SU-DHL-6 (cell line): ENCODE measurements around the gene PCDHB6.
"Not testable (repeated sequence)": the region's sequence is repeated elsewhere in the genome, so short reads cannot be mapped to it uniquely, and the experiment has no call there.

Experiments used
- H2AFZ ChIP-seq: fragments of 200-600 bp; sonication (generic); 2 replicates; pipeline ENCODE4 v1.6.1; 2014; ENCODE audit warnings: low read depth, mild to moderate bottlenecking, moderate library complexity, mixed read lengths, antibody characterized with exemption, low read length; ENCODE audit not compliant: severe bottlenecking
- H3F3A ChIP-seq: fragments of 200-600 bp; shearing (Covaris generic); 2 replicates; pipeline ENCODE4 v1.6.0; 2016; ENCODE audit warnings: antibody characterized with exemption, mild to moderate bottlenecking; ENCODE audit not compliant: insufficient read depth
- H3K27ac ChIP-seq: fragments of 200-600 bp; sonication (generic); 2 replicates; pipeline ENCODE4 v1.5.1; 2016; ENCODE audit warnings: low read depth, mild to moderate bottlenecking, low read length, moderate library complexity, mixed read lengths
- H3K27me3 ChIP-seq: fragments of 200-600 bp; sonication (generic), shearing (Covaris generic); 2 replicates; pipeline ENCODE4 v1.6.0; 2014; ENCODE audit warnings: mild to moderate bottlenecking, low read length
- H3K36me3 ChIP-seq: fragments of 200-600 bp; sonication (generic); 2 replicates; pipeline ENCODE4 v1.6.1; 2014; ENCODE audit warnings: mild to moderate bottlenecking, low read length, mixed read lengths
- H3K4me2 ChIP-seq: fragments of 300-600, 200-600 bp; shearing (Covaris generic), sonication (generic); 2 replicates; pipeline ENCODE4 v1.6.0; 2014; ENCODE audit warnings: low read length, low read depth, mild to moderate bottlenecking; ENCODE audit not compliant: poor library complexity, severe bottlenecking
- H3K4me3 ChIP-seq: fragments of 200-600 bp; sonication (generic); 2 replicates; pipeline ENCODE4 v1.5.1; 2014; ENCODE audit warnings: antibody characterized with exemption, low read length, mild to moderate bottlenecking, mixed read lengths; ENCODE audit not compliant: insufficient read depth, poor library complexity, severe bottlenecking
- H3K79me2 ChIP-seq: fragments of 200-600 bp; sonication (generic); 2 replicates; pipeline ENCODE4 v1.6.1; 2014; ENCODE audit warnings: mild to moderate bottlenecking, low read length, moderate library complexity; ENCODE audit not compliant: insufficient read depth
- H3K9ac ChIP-seq: fragments of 200-600 bp; sonication (generic); 2 replicates; pipeline ENCODE4 v1.7.0; 2014; ENCODE audit warnings: mild to moderate bottlenecking, low read length
- H3K9me2 ChIP-seq: fragments of 200-600 bp; sonication (generic); replicated peaks from 2 replicates; pipeline ENCODE4 v1.6.1; 2014; ENCODE audit warnings: low read length; ENCODE audit not compliant: insufficient read depth
- H3K9me3 ChIP-seq: fragments of 200-600 bp; sonication (generic); 2 replicates; pipeline ENCODE4 v1.6.1; 2014; ENCODE audit warnings: low read length, mixed read lengths; ENCODE audit not compliant: insufficient read depth
- H4K20me1 ChIP-seq: fragments of 200-600 bp; sonication (generic); 2 replicates; pipeline ENCODE4 v1.6.1; 2014; ENCODE audit warnings: low read depth, mild to moderate bottlenecking, antibody characterized with exemption, low read length, moderate library complexity, mixed read lengths
- EZH2phosphoT487 ChIP-seq: fragments of 200-600 bp; sonication (generic), shearing (Covaris generic); conservative IDR thresholded peaks from 2 replicates; pipeline ENCODE4 v1.6.1; 2018; ENCODE audit warnings: mild to moderate bottlenecking, antibody characterized with exemption, low read length, moderate library complexity, mixed read lengths
- TF ChIP-seq, protein P1 (sequence below): fragments of 200-600 bp; sonication (generic); IDR thresholded peaks from one replicate; pipeline ENCODE4 v1.5.1; 2017; ENCODE audit warnings: antibody characterized with exemption, mild to moderate bottlenecking, low read length, moderate library complexity; ENCODE audit not compliant: insufficient read depth, poor library complexity, severe bottlenecking

PCDHB6 gene

GRCh38 chr5:141150224-141150992 lies 551 bp downstream of the PCDHB6 start:
- Histone ChIP-seq H3K79me2 (no peaks in the 10 kb centered on the region), H3K9me3 (no peaks in the 10 kb centered on the region), H2AFZ (no peak overlapping the region), H4K20me1 (no peaks in the 10 kb centered on the region), H3K9ac (no peak overlapping the region), H3K4me2 (no peak overlapping the region), H3K27ac (no peak overlapping the region), H3K27me3 (no peaks in the 10 kb centered on the region), H3K9me2 (no peaks in the 10 kb centered on the region), H3F3A (no peaks in the 10 kb centered on the region), H3K36me3 (no peaks in the 10 kb centered on the region), H3K4me3 (no peak overlapping the region)
- no peak for TF ChIP-seq EZH2phosphoT487
- TF ChIP-seq, protein P1, sequence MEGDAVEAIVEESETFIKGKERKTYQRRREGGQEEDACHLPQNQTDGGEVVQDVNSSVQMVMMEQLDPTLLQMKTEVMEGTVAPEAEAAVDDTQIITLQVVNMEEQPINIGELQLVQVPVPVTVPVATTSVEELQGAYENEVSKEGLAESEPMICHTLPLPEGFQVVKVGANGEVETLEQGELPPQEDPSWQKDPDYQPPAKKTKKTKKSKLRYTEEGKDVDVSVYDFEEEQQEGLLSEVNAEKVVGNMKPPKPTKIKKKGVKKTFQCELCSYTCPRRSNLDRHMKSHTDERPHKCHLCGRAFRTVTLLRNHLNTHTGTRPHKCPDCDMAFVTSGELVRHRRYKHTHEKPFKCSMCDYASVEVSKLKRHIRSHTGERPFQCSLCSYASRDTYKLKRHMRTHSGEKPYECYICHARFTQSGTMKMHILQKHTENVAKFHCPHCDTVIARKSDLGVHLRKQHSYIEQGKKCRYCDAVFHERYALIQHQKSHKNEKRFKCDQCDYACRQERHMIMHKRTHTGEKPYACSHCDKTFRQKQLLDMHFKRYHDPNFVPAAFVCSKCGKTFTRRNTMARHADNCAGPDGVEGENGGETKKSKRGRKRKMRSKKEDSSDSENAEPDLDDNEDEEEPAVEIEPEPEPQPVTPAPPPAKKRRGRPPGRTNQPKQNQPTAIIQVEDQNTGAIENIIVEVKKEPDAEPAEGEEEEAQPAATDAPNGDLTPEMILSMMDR, result no peak

DNA sequence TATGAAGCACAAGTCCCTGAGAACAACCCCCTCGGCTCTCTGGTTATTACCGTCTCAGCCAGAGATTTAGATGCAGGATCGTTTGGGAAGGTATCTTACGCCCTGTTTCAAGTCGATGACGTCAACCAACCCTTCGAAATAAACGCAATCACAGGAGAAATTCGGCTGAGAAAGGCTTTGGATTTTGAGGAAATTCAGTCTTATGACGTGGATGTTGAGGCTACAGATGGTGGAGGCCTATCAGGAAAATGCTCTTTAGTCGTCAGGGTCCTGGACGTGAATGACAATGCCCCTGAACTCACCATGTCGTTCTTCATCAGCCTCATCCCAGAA lies 1.1 kb downstream of the PCDHB6 start:
- H3K27ac ChIP-seq, result no peak overlapping the region
- H3K4me3 ChIP-seq, result no peak overlapping the region
- no peaks in the 10 kb centered on the region for H4K20me1 ChIP-seq
- no peak for TF ChIP-seq EZH2phosphoT487
- TF ChIP-seq, protein P1, result no peak
- H3K9ac ChIP-seq, result no peak overlapping the region
- no peaks in the 10 kb centered on the region for H3K79me2 ChIP-seq
- H3F3A ChIP-seq, result no peaks in the 10 kb centered on the region
- H3K27me3 ChIP-seq, result no peaks in the 10 kb centered on the region
- no peaks in the 10 kb centered on the region for H3K9me2 ChIP-seq
- H2AFZ ChIP-seq, result no peak overlapping the region
- H3K36me3 ChIP-seq, result no peaks in the 10 kb centered on the region
- no peaks in the 10 kb centered on the region for H3K9me3 ChIP-seq
- H3K4me2 ChIP-seq, result no peak overlapping the region

DNA sequence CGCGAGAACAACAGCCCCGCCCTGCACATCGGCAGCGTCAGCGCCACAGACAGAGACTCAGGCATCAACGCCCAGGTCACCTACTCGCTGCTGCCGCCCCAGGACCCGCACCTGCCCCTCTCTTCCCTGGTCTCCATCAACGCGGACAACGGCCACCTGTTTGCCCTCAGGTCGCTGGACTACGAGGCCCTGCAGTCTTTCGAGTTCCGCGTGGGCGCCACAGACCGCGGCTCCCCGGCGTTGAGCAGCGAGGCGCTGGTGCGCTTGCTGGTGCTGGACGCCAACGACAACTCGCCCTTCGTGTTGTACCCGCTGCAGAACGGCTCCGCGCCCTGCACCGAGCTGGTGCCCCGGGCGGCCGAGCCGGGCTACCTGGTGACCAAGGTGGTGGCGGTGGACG lies 1.8 kb downstream of the PCDHB6 start:
- H3K9me2 ChIP-seq, H3K36me3 ChIP-seq, H2AFZ ChIP-seq, H3K9ac ChIP-seq, H3K4me3 ChIP-seq, H3K79me2 ChIP-seq, H3F3A ChIP-seq, H3K27me3 ChIP-seq, H3K4me2 ChIP-seq, H4K20me1 ChIP-seq, H3K27ac ChIP-seq, H3K9me3 ChIP-seq: not testable (repeated sequence)

DNA sequence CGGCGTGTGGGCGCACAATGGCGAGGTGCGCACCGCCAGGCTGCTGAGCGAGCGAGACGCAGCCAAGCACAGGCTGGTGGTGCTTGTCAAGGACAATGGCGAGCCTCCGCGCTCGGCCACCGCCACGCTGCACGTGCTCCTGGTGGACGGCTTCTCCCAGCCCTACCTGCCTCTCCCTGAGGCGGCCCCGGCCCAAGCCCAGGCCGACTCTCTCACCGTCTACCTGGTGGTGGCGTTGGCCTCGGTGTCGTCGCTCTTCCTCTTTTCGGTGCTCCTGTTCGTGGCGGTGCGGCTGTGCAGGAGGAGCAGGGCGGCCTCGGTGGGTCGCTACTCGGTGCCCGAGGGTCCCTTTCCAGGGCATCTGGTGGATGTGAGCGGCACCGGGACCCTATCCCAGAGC lies 2.2 kb downstream of the PCDHB6 start:
- H3K36me3 ChIP-seq, H3K79me2 ChIP-seq, H3K9me2 ChIP-seq, H3F3A ChIP-seq, H3K4me3 ChIP-seq, H3K27ac ChIP-seq, H3K4me2 ChIP-seq, H3K9me3 ChIP-seq, H3K27me3 ChIP-seq, H2AFZ ChIP-seq, H3K9ac ChIP-seq, H4K20me1 ChIP-seq: not testable (repeated sequence)
